GM12878 (cell line): Measurements from ENCODE around the gene OR5AC2. TPM values are rescaled to one million over a fixed set of nuclear protein-coding genes. Genes with fewer than 3 reads are reported as not detected.

Experiments used
- CEBPZ ChIP-seq: fragments of 150-350 bp; IDR thresholded peaks from 2 replicates; pipeline ENCODE4 v1.6.1; 2016; ENCODE audit warnings: low read depth, low read length
- SRF ChIP-seq, 2 experiments: IDR thresholded peaks; 2 replicates each; pipeline ENCODE4 v1.6.1; 2011; ENCODE audit warnings: low read depth in 2 of 2, low read length in 2 of 2, mild to moderate bottlenecking in 1 of 2, moderate library complexity in 1 of 2
- polyA plus RNA-seq, 11 experiments: library from polyadenylated mRNA; depleted of rRNA in 4 of 11; unstranded in 6 of 11; stranded (reverse) in 5 of 11; fragments of >200 nt; fragmentation: Nextera tagmentation in 4 of 11; fragmentation: Illumina TruSeq in 1 of 11; extraction: Ambion mirVana in 4 of 11; extraction: Trizol in 1 of 11; gene quantifications; 1 replicate in 1 of 11; 2 replicates in 10 of 11; pipeline versions ENCODE4 v1.2.1 to v1.2.3, GENCODE V29; 2011 to 2016; ENCODE audit warnings: inconsistent platforms in 2 of 11, missing spikeins in 2 of 11, low read depth in 1 of 11
- total RNA-seq, 4 experiments: library from RNA; depleted of rRNA in 3 of 4; stranded (reverse); fragments of >200 nt in 3 of 4; fragmentation: Illumina TruSeq in 1 of 4; extraction: Trizol in 1 of 4; gene quantifications; 2 replicates each; pipeline versions ENCODE4 v1.2.1 to v1.2.3, GENCODE V29; 2013 to 2021
- TF ChIP-seq, protein P1 (sequence below): IDR thresholded peaks from 2 replicates; pipeline ENCODE4 v1.6.1; 2012; ENCODE audit warnings: low read depth, low read length, improper control_type of control experiment
- TF ChIP-seq, protein P2 (sequence below): fragments of 450-650 bp; IDR thresholded peaks from 2 replicates; pipeline ENCODE4 v1.6.1; 2018; ENCODE audit warnings: mild to moderate bottlenecking, low read depth, moderate library complexity; ENCODE audit not compliant: partially characterized antibody

Gene OR5AC2
- total and polyA plus RNA-seq, 10 of the 15 experiments (the other 5 are each of a cell fraction or from before 2014, with no cell fraction given) = not detected

GRCh38 chr3:98039322-98040024, 47.5 kb upstream of the OR5AC2 start (continued):
- TF ChIP-seq, protein P1, sequence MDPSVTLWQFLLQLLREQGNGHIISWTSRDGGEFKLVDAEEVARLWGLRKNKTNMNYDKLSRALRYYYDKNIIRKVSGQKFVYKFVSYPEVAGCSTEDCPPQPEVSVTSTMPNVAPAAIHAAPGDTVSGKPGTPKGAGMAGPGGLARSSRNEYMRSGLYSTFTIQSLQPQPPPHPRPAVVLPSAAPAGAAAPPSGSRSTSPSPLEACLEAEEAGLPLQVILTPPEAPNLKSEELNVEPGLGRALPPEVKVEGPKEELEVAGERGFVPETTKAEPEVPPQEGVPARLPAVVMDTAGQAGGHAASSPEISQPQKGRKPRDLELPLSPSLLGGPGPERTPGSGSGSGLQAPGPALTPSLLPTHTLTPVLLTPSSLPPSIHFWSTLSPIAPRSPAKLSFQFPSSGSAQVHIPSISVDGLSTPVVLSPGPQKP = no peak
- TF ChIP-seq CEBPZ (no peak), SRF (IDR thresholded peaks at IDR 0.05; ENCODE audit: low read depth in 2 of 2, low read length in 2 of 2) (0 out of 4 replicates have a peak, but pooled peaks of 1 of the 2 experiments have one; percentile 36)
- TF ChIP-seq, protein P2, sequence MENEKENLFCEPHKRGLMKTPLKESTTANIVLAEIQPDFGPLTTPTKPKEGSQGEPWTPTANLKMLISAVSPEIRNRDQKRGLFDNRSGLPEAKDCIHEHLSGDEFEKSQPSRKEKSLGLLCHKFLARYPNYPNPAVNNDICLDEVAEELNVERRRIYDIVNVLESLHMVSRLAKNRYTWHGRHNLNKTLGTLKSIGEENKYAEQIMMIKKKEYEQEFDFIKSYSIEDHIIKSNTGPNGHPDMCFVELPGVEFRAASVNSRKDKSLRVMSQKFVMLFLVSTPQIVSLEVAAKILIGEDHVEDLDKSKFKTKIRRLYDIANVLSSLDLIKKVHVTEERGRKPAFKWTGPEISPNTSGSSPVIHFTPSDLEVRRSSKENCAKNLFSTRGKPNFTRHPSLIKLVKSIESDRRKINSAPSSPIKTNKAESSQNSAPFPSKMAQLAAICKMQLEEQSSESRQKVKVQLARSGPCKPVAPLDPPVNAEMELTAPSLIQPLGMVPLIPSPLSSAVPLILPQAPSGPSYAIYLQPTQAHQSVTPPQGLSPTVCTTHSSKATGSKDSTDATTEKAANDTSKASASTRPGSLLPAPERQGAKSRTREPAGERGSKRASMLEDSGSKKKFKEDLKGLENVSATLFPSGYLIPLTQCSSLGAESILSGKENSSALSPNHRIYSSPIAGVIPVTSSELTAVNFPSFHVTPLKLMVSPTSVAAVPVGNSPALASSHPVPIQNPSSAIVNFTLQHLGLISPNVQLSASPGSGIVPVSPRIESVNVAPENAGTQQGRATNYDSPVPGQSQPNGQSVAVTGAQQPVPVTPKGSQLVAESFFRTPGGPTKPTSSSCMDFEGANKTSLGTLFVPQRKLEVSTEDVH = no peak
